Effector memory CD8-positive, alpha-beta T cell (primary cell): Measurements from ENCODE around the gene HMGCL.
"Not testable (repeated sequence)": the region's sequence is repeated elsewhere in the genome, so short reads cannot be mapped to it uniquely, and the experiment has no call there.

ENCODE experiments used
- ATAC-seq: fragments of 150-1000 bp; cut with Tn5 transposase; replicated peaks from 2 replicates; pipeline ENCODE4 v1.10.0; 2021; ENCODE audit warnings: mild to moderate bottlenecking, moderate library complexity
- DNase-seq, 3 experiments: peaks; one replicate each; pipeline ENCODE4 v3.0.0; 2021
- H3K27ac Mint-ChIP-seq, 2 donors: one replicate each; pipeline ENCODE4 v1.8.0; 2022; ENCODE audit warnings: mild to moderate bottlenecking in 2 of 2, mixed read lengths in 2 of 2, moderate library complexity in 2 of 2
- H3K27me3 Mint-ChIP-seq, 2 donors: one replicate each; pipeline ENCODE4 v1.8.0; 2022; ENCODE audit warnings: mixed read lengths in 2 of 2
- H3K36me3 Mint-ChIP-seq: one replicate; pipeline ENCODE4 v1.8.0; 2022; ENCODE audit warnings: mild to moderate bottlenecking, moderate library complexity, mixed read lengths; ENCODE audit not compliant: insufficient read depth
- H3K4me1 Mint-ChIP-seq, 2 donors: one replicate each; pipeline ENCODE4 v1.8.0; 2022; ENCODE audit warnings: low read depth in 2 of 2, mixed read lengths in 2 of 2
- H3K4me3 Mint-ChIP-seq, 2 donors: one replicate each; pipeline ENCODE4 v1.8.0; 2022; ENCODE audit warnings: mild to moderate bottlenecking in 2 of 2, mixed read lengths in 2 of 2, moderate library complexity in 2 of 2
- H3K9me3 Mint-ChIP-seq, 2 donors: one replicate each; pipeline ENCODE4 v1.8.0; 2022; ENCODE audit warnings: mixed read lengths in 2 of 2

The HMGCL gene

GRCh38 chr1:23800400-23801337 lies 24.6 kb downstream of the HMGCL start, which contains the start of gene GALE:
Gene GALE, minus strand, starts transcription at chr1:23800754. Its CDS starts 1,747 bp downstream, at chr1:23799007.
- H3K4me1 Mint-ChIP-seq = peaks cover 4 to 24% of the 10 kb centered on the region in 2 donors
- peak; percentile 93 for DNase-seq
- no peaks in the 10 kb centered on the region for H3K27me3 Mint-ChIP-seq
- H3K4me3 Mint-ChIP-seq = peak within 1 kb of the TSS; percentile 79 to 84
- no peaks in the 10 kb centered on the region for H3K9me3 Mint-ChIP-seq
- peak within 1 kb of the TSS; percentile 86 to 89 for H3K27ac Mint-ChIP-seq
- peak; percentile 92 for ATAC-seq
- peaks cover 20% of the 10 kb centered on the region for H3K36me3 Mint-ChIP-seq

- Mint-ChIP-seq H3K36me3 (peaks cover 26% of the 10 kb centered on the region), H3K27me3 (no peaks in the 10 kb centered on the region), H3K4me1 (peaks cover 4 to 24% of the 10 kb centered on the region in 2 donors), H3K4me3 (peak overlapping the region; percentile 79 to 84), H3K9me3 (no peaks in the 10 kb centered on the region), H3K27ac (peak overlapping the region; percentile 37 to 89)
- DNase-seq (no peak), ATAC-seq (no peak)
These were observed 25.4 kb downstream of the HMGCL start for GRCh38 chr1:23799570-23800399.

- no peak for DNase-seq
- Mint-ChIP-seq H3K9me3 (no peaks in the 10 kb centered on the region), H3K27ac (peak overlapping the region in 1 of 2 donors; percentile 37)
These were observed 26.0 kb downstream of the HMGCL start for GRCh38 chr1:23799255-23799569.

GRCh38 chr1:23798662-23799142 lies 26.5 kb downstream of the HMGCL start:
- Mint-ChIP-seq H3K36me3 (peaks cover 31% of the 10 kb centered on the region), H3K9me3 (no peaks in the 10 kb centered on the region), H3K27me3 (no peaks in the 10 kb centered on the region), H3K27ac (peak overlapping the region in 1 of 2 donors; percentile 37), H3K4me1 (peaks cover 4 to 21% of the 10 kb centered on the region in 2 donors), H3K4me3 (peak overlapping the region in 1 of 2 donors; percentile 79)
- DNase-seq (no peak), ATAC-seq (no peak)

More at GRCh38 chr1:23799255-23799569, 26.0 kb downstream of the HMGCL start:
- H3K36me3 Mint-ChIP-seq = peaks cover 28% of the 10 kb centered on the region
- no peak for ATAC-seq
- no peaks in the 10 kb centered on the region for H3K27me3 Mint-ChIP-seq
- peaks cover 4 to 23% of the 10 kb centered on the region in 2 donors for H3K4me1 Mint-ChIP-seq
- H3K4me3 Mint-ChIP-seq = peak overlapping the region; percentile 79 to 84

- no peak overlapping the region for H3K4me3 Mint-ChIP-seq
These were observed 27.5 kb downstream of the HMGCL start for GRCh38 chr1:23797478-23798448.

GRCh38 chr1:23796466-23797271 lies 28.6 kb downstream of the HMGCL start:
- peaks cover 13 to 31% of the 10 kb centered on the region in 2 donors for H3K4me1 Mint-ChIP-seq
- H3K27me3 Mint-ChIP-seq = no peaks in the 10 kb centered on the region
- ATAC-seq = no peak
- H3K9me3 Mint-ChIP-seq = no peaks in the 10 kb centered on the region
- peaks cover 37% of the 10 kb centered on the region for H3K36me3 Mint-ChIP-seq
- peak overlapping the region; percentile 28 to 77 for H3K27ac Mint-ChIP-seq
- H3K4me3 Mint-ChIP-seq = no peak overlapping the region
- DNase-seq = no peak

More at GRCh38 chr1:23797478-23798448, 27.5 kb downstream of the HMGCL start:
- Mint-ChIP-seq H3K36me3 (peaks cover 34% of the 10 kb centered on the region), H3K27ac (peak overlapping the region in 1 of 2 donors; percentile 38), H3K4me1 (peaks cover 4 to 26% of the 10 kb centered on the region in 2 donors), H3K9me3 (no peaks in the 10 kb centered on the region), H3K27me3 (no peaks in the 10 kb centered on the region)
- ATAC-seq = no peak
- no peak for DNase-seq

GRCh38 chr1:23795676-23796465 lies 29.4 kb downstream of the HMGCL start:
- Mint-ChIP-seq H3K27me3 (no peaks in the 10 kb centered on the region), H3K9me3 (no peaks in the 10 kb centered on the region), H3K4me3 (no peak overlapping the region), H3K27ac (no peak overlapping the region), H3K36me3 (peaks cover 40% of the 10 kb centered on the region), H3K4me1 (peaks cover 21 to 34% of the 10 kb centered on the region in 2 donors)
- ATAC-seq (no peak), DNase-seq (no peak)

- DNase-seq, H3K4me3 Mint-ChIP-seq, H3K27me3 Mint-ChIP-seq, ATAC-seq, H3K9me3 Mint-ChIP-seq: not testable (repeated sequence)
- peaks cover 26 to 40% of the 10 kb centered on the region in 2 donors for H3K4me1 Mint-ChIP-seq
- peak overlapping the region in 1 of 2 donors; percentile 97 for H3K27ac Mint-ChIP-seq
- peaks cover 42% of the 10 kb centered on the region for H3K36me3 Mint-ChIP-seq
These were observed 30.5 kb downstream of the HMGCL start for GRCh38 chr1:23794732-23795182.

GRCh38 chr1:23793861-23794731 lies 31.1 kb downstream of the HMGCL start:
- no peak for ATAC-seq
- H3K4me3 Mint-ChIP-seq = no peak overlapping the region
- no peak for DNase-seq
- no peaks in the 10 kb centered on the region for H3K27me3 Mint-ChIP-seq
- H3K36me3 Mint-ChIP-seq = peaks cover 42% of the 10 kb centered on the region
- H3K27ac Mint-ChIP-seq = peak overlapping the region in 1 of 2 donors; percentile 97
- H3K4me1 Mint-ChIP-seq = peaks cover 24 to 34% of the 10 kb centered on the region in 2 donors
- no peaks in the 10 kb centered on the region for H3K9me3 Mint-ChIP-seq

GRCh38 chr1:23793018-23793781 lies 32.0 kb downstream of the HMGCL start:
- Mint-ChIP-seq H3K4me3 (peak overlapping the region; percentile 35 to 43), H3K27ac (peak overlapping the region in 1 of 2 donors; percentile 97), H3K36me3 (peaks cover 46% of the 10 kb centered on the region), H3K4me1 (peaks cover 24 to 27% of the 10 kb centered on the region in 2 donors), H3K27me3 (no peaks in the 10 kb centered on the region), H3K9me3 (no peaks in the 10 kb centered on the region)
- peak in 2 of 3 experiments; percentile 38 to 42 for DNase-seq
- peak; percentile 44 for ATAC-seq
